ENCODE data around the gene SIRT4.
"Not testable (repeated sequence)": the region's sequence is repeated elsewhere in the genome, so short reads cannot be mapped to it uniquely, and the experiment has no call there.

DNA sequence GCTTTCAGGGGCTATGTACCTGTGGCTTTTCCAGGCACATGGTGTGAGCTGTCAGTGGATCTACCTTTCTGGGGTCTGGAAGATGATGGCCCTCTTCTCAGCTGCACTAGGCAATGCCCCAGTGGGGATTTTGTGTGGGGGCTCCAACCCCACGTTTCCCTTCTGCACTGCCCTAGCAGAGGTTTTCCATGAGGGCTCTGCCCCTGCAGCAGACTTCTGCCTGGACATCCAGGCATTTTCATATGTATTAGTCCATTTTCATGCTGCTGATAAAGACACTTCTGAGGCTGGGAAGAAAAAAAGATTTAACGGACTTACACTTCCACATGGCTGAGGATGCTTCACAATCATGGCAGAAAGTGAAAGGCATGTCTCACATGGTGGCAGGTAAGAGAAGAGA is 34.3 kb downstream of the SIRT4 start:
- TF ChIP-seq, protein P1, sequence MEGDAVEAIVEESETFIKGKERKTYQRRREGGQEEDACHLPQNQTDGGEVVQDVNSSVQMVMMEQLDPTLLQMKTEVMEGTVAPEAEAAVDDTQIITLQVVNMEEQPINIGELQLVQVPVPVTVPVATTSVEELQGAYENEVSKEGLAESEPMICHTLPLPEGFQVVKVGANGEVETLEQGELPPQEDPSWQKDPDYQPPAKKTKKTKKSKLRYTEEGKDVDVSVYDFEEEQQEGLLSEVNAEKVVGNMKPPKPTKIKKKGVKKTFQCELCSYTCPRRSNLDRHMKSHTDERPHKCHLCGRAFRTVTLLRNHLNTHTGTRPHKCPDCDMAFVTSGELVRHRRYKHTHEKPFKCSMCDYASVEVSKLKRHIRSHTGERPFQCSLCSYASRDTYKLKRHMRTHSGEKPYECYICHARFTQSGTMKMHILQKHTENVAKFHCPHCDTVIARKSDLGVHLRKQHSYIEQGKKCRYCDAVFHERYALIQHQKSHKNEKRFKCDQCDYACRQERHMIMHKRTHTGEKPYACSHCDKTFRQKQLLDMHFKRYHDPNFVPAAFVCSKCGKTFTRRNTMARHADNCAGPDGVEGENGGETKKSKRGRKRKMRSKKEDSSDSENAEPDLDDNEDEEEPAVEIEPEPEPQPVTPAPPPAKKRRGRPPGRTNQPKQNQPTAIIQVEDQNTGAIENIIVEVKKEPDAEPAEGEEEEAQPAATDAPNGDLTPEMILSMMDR (IDR thresholded peaks at IDR 0.05; ENCODE audit: insufficient read depth, low read depth, low read length): not testable (repeated sequence)
- TF ChIP-seq EZH2 (IDR thresholded peaks at IDR 0.05; ENCODE audit: insufficient read depth, low read length): not testable (repeated sequence)
